GM12873 (cell line): ENCODE measurements around the gene DCLK2.

Source experiments
- TF ChIP-seq, protein P1 (sequence below): IDR thresholded peaks from 2 replicates; pipeline ENCODE4 v1.5.1; 2012; ENCODE audit warnings: low read depth, mild to moderate bottlenecking, moderate library complexity, low read length, control low read depth; ENCODE audit not compliant: insufficient read depth; ENCODE audit errors: missing control alignments

DCLK2 gene

DNA sequence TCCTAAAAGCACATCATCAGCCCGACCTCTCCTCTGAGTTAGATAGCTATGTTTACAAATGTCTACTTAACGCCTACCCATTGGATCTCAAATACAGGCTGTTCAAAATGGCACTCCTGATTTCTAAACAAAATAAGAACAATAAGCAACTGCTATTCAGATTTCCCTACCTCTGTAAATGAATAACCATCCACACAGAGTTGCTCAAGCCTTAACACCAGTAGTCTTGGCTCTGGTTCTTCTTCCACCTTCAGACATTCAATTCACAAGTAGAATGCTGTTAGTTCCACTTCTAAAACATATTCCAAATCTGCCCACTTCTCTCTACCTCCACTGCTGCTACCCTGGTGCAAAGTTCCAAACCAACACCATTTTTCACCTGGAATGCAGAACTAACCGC is 27.1 kb upstream of the DCLK2 start:
- TF ChIP-seq, protein P1, sequence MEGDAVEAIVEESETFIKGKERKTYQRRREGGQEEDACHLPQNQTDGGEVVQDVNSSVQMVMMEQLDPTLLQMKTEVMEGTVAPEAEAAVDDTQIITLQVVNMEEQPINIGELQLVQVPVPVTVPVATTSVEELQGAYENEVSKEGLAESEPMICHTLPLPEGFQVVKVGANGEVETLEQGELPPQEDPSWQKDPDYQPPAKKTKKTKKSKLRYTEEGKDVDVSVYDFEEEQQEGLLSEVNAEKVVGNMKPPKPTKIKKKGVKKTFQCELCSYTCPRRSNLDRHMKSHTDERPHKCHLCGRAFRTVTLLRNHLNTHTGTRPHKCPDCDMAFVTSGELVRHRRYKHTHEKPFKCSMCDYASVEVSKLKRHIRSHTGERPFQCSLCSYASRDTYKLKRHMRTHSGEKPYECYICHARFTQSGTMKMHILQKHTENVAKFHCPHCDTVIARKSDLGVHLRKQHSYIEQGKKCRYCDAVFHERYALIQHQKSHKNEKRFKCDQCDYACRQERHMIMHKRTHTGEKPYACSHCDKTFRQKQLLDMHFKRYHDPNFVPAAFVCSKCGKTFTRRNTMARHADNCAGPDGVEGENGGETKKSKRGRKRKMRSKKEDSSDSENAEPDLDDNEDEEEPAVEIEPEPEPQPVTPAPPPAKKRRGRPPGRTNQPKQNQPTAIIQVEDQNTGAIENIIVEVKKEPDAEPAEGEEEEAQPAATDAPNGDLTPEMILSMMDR, result no peak

DNA sequence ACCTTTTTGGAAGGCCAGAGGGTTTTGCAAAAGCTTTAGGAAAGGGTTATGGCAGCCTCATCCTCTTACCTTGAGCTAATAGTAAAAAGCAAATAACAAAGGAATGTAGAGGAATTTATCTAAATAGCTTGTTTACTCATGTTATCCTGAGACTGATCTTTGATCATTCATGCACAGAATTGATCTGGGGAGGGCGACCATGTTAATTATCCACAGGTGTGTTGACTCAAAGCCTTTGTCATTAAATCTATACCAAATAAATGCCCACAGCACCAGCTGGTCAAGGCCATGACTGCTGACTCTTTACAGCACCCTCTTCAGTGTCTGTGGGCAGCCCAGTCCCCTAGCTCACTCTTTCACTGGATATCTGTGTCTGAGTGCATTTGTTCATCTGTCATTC is 22.8 kb upstream of the DCLK2 start:
- TF ChIP-seq, protein P1, result no peak

DNA sequence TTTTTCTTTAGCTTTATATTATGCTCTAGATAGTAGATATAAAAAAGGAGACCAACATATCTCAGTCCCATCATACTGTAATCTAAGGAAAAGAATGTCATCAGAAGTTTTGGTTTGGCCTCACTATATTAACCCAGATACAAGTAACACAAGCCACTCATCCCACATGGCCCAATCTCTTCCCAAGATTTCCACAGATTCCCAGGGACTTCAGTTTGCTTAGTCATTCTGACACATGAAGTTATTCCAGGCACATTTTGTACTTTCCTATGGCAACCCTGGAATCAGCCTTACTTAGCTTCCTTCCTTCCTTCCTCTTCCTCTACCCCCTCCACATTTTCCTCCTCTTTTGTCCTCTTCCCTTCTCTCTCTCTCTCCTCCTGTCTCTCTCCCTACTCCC is 21.7 kb upstream of the DCLK2 start:
- TF ChIP-seq, protein P1, result no peak

DNA sequence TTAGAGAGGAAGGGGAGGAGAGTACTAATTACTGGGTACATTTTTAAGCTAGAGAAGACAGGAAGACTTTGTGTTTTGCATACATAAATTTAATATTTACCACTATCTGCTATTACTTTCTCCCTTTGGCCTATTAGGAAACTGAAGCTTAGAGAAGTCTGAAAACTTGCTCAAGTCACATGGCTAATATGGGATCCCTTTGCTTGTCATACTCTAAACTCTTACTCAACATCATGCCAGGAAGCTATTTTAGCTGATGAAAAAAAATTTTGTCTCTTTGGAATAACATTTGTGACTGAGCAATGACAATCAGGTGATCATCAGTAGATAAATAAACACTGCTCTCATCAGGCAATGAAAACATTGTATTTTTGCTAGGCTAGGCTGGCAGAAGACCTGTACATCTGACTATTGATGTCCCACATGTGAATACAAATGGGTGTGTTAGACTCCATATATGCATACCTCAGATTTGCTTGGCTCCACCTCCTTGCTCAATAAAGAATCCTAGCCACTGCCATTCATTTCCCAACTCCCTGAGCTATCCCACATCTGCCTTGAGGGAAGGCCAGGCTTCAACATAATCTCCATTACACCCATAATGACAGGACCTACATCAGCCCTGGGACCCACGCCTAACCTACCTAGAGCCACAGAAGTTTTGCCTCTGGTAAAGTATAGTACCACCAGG is 17.0 kb upstream of the DCLK2 start:
- TF ChIP-seq, protein P1, result no peak

DNA sequence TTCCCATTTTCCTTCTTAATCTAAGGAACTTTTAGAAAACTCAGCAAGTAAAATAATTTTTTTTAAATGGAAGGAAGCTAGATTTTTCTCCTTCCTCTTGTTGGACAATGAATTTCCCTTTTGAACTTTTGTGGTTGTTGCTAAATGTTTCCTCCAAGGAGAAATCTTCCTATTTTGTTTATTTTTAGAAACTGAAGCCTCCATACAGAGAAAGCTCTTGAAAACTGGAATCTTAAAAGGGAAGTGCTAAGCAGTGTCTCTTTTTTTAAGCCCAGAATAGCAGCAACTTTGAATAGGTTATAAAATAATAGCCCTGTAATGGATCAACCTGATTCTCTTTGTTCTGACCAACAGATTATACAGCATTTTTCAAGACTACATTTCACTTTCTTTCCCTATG is 15.1 kb upstream of the DCLK2 start:
- TF ChIP-seq, protein P1, result no peak

DNA sequence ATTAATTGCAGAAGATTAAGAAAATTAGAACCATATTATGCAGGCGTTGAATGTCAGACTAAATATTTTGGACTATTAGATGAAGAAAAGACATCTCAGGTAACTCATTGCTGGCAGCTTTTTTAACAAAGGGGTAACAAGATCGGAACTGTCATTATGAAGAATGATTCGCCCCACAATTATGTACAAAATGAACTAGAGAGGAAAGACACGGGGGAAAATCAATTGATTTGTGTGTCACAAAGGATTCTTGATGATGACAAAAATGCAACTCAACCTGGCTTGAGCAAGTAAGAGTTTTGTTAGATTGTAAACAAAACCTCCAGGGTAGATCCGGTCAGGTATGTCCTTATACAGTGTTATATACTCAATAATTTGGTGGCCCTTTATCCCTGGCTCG is 12.5 kb upstream of the DCLK2 start:
- TF ChIP-seq, protein P1, result no peak

DNA sequence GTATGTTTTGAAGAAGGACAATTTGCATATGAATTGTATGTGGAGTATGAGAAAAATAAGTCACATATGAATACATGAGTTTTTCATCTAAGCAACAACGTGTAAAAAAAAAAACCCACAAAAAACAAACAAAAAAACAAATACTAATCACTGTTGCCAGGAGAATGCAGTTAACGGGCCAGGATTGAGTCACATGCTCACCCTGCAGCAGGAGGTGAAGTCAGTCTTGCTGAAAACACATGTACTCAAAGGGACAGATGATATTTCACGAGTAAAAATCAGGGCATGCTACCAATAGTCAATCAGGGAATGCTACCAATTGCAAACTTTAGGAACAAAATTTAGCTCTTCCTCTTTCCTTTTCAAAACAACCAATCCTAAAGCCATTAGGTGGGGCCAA is 10.4 kb upstream of the DCLK2 start:
- TF ChIP-seq, protein P1, result no peak
